Measurements from ENCODE around the gene APBA2.

GRCh38 chr15:28993720-28994053 is 107.9 kb downstream of the APBA2 start:
- TF ChIP-seq CTCF (IDR thresholded peaks at IDR 0.05; ENCODE audit: low read depth, low read length) = no peak
- TF ChIP-seq EZH2phosphoT487 (IDR thresholded peaks at IDR 0.05; ENCODE audit: low read depth) = no peak
